ENCODE results near the gene NFE2L2.
"Not testable (repeated sequence)": the region's sequence is repeated elsewhere in the genome, so short reads cannot be mapped to it uniquely, and the experiment has no call there.

Gene NFE2L2

GRCh38 chr2:177264693-177265587 is at the start of gene NFE2L2:
Gene NFE2L2 (minus strand): TSS chr2:177264727. CDS start chr2:177264576, 151 bp downstream.
- peak; percentile 81 to 97 (median 88) for DNase-seq (ENCODE audit: low read depth in 3 of 3, low spot score in 1 of 3)

GRCh38 chr2:177314194-177314593 is 49.7 kb upstream of the NFE2L2 start:
- no peak for DNase-seq (ENCODE audit: low read depth in 3 of 3, low spot score in 1 of 3)

- no peak for DNase-seq (ENCODE audit: low read depth in 3 of 3, low spot score in 1 of 3)
Measured at GRCh38 chr2:177313162-177313781, 48.7 kb upstream of the NFE2L2 start.

- DNase-seq (ENCODE audit: low read depth in 3 of 3, low spot score in 1 of 3), result no peak
Measured at GRCh38 chr2:177312562-177312961, 48.0 kb upstream of the NFE2L2 start.

- DNase-seq (ENCODE audit: low read depth in 3 of 3, low spot score in 1 of 3), result not testable (repeated sequence)
Measured at GRCh38 chr2:177309672-177310309, 45.3 kb upstream of the NFE2L2 start.

- DNase-seq (ENCODE audit: low read depth in 3 of 3, low spot score in 1 of 3), result no peak
Measured at GRCh38 chr2:177306550-177306949, 42.0 kb upstream of the NFE2L2 start.

- DNase-seq (ENCODE audit: low read depth in 3 of 3, low spot score in 1 of 3), result no peak
Measured at GRCh38 chr2:177303939-177304338, 39.4 kb upstream of the NFE2L2 start.

- DNase-seq (ENCODE audit: low read depth in 3 of 3, low spot score in 1 of 3), result no peak
Measured at GRCh38 chr2:177302552-177302951, 38.0 kb upstream of the NFE2L2 start.

GRCh38 chr2:177298191-177298590 is 33.7 kb upstream of the NFE2L2 start:
- no peak for DNase-seq (ENCODE audit: low read depth in 3 of 3, low spot score in 1 of 3)

- DNase-seq (ENCODE audit: low read depth in 3 of 3, low spot score in 1 of 3), result no peak
Measured at GRCh38 chr2:177296040-177296439, 31.5 kb upstream of the NFE2L2 start.

- no peak for DNase-seq (ENCODE audit: low read depth in 3 of 3, low spot score in 1 of 3)
Measured at GRCh38 chr2:177295484-177295883, 31.0 kb upstream of the NFE2L2 start.

GRCh38 chr2:177291701-177292100 is 27.2 kb upstream of the NFE2L2 start:
- no peak for DNase-seq (ENCODE audit: low read depth in 3 of 3, low spot score in 1 of 3)

- DNase-seq (ENCODE audit: low read depth in 3 of 3, low spot score in 1 of 3), result no peak
Measured at GRCh38 chr2:177289824-177290628, 25.5 kb upstream of the NFE2L2 start.

GRCh38 chr2:177287814-177288213 is 23.3 kb upstream of the NFE2L2 start:
- no peak for DNase-seq (ENCODE audit: low read depth in 3 of 3, low spot score in 1 of 3)

GRCh38 chr2:177285892-177286715 is 21.6 kb upstream of the NFE2L2 start:
- DNase-seq (ENCODE audit: low read depth in 3 of 3, low spot score in 1 of 3), result no peak

- DNase-seq (ENCODE audit: low read depth in 3 of 3, low spot score in 1 of 3), result no peak
Measured at GRCh38 chr2:177284531-177284930, 20.0 kb upstream of the NFE2L2 start.

- no peak for DNase-seq (ENCODE audit: low read depth in 3 of 3, low spot score in 1 of 3)
Measured at GRCh38 chr2:177283906-177284305, 19.4 kb upstream of the NFE2L2 start.

GRCh38 chr2:177282787-177283572 is 18.5 kb upstream of the NFE2L2 start:
- no peak for DNase-seq (ENCODE audit: low read depth in 3 of 3, low spot score in 1 of 3)

GRCh38 chr2:177282181-177282641 is 17.7 kb upstream of the NFE2L2 start:
- no peak for DNase-seq (ENCODE audit: low read depth in 3 of 3, low spot score in 1 of 3)

Measured in stimulated activated CD4-positive, alpha-beta T cell treated with anti-CD3 and anti-CD28 coated beads, TNF-alpha, amount 100 ng/mL, for 1 hour (primary cell).